Measurements from ENCODE around the gene TAF4B. TPM values are rescaled to one million over a fixed set of nuclear protein-coding genes. Genes with fewer than 3 reads are reported as not detected.
"Not testable (repeated sequence)": the region's sequence is repeated elsewhere in the genome, so short reads cannot be mapped to it uniquely, and the experiment has no call there.

TAF4B gene
- total RNA-seq, 1 donor from 2014 or later, result 14.9 TPM

GRCh38 chr18:26210147-26210546, 16.1 kb upstream of the TAF4B start:
- DNase-seq (ENCODE audit: low spot score), result no peak
- peaks cover 2% of the 10 kb centered on the region for H3K27me3 Mint-ChIP-seq (ENCODE audit: low read depth)
- no peak overlapping the region for H3K4me3 Mint-ChIP-seq (ENCODE audit: low read depth)
- no peaks in the 10 kb centered on the region for H3K9me3 Mint-ChIP-seq
- intact Hi-C loops (cut with micrococcal nuclease), result no loop called here
- H3K27ac Mint-ChIP-seq, result no peak overlapping the region
- H3K4me1 Mint-ChIP-seq (ENCODE audit: low read depth), result peaks cover 8% of the 10 kb centered on the region
- no peaks in the 10 kb centered on the region for H3K36me3 Mint-ChIP-seq (ENCODE audit: low read depth)

DNA sequence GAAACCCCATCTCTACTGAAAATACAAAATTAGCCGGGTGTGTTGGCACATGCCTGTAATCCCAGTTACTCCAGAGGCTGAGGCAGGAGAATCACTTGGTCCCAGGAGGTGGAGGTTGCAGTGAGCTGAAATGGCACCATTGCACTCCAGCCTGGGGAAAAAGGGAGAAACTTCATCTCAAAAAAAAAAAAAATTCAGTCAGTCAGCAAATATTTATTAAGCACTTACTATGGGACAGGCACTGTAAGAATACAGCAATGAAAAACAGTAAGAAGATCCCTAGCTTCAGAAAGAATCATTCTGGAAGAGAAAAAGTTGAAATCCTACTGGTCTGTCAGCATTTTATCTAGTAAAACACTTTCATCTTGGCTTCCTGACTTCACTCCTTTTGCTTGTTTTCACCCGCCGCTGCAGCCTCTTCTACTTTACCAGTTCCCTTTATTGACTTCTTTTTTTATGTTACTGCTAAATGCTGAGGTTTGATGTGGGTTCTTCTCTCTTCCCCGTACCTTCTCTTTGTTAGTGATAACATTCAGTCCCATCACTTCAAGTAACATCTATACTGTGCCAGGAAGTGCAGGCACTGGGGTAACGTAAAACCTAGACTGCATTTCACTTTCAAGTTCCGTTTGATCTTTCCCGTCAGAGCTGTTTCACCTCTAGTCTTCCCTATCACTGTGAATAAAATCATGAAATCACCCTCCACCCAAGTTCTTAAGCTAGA, 10.8 kb upstream of the TAF4B start:
- Mint-ChIP-seq H3K27me3 (ENCODE audit: low read depth) (no peaks in the 10 kb centered on the region), H3K4me3 (ENCODE audit: low read depth) (peak overlapping the region; percentile 80), H3K36me3 (ENCODE audit: low read depth) (no peaks in the 10 kb centered on the region), H3K4me1 (ENCODE audit: low read depth) (peaks cover 15% of the 10 kb centered on the region), H3K9me3 (no peaks in the 10 kb centered on the region), H3K27ac (peak overlapping the region; percentile 95)
- DNase-seq (ENCODE audit: low spot score), result peak; percentile 44
- intact Hi-C loops (cut with micrococcal nuclease), result loop anchor here (1.0 to 5.0 kb wide), 3 partner anchors 12 to 1543 kb away; partner anchors contain the start of gene SS18

GRCh38 chr18:26225022-26225693, 1.1 kb upstream of the TAF4B start:
- H3K4me3 Mint-ChIP-seq (ENCODE audit: low read depth), result peak overlapping the region; percentile 90
- no peak overlapping the region for H3K27ac Mint-ChIP-seq
- peaks cover 12% of the 10 kb centered on the region for H3K27me3 Mint-ChIP-seq (ENCODE audit: low read depth)
- DNase-seq (ENCODE audit: low spot score), result no peak
- H3K9me3 Mint-ChIP-seq, result no peaks in the 10 kb centered on the region
- intact Hi-C loops (cut with micrococcal nuclease), result loop anchor here (10.0 kb wide), 1 partner anchor 1150 kb away; no protein-coding TSS in a partner anchor
- H3K4me1 Mint-ChIP-seq (ENCODE audit: low read depth), result peaks cover 19% of the 10 kb centered on the region
- no peaks in the 10 kb centered on the region for H3K36me3 Mint-ChIP-seq (ENCODE audit: low read depth)

GRCh38 chr18:26225915-26226228, 373 bp upstream of the TAF4B start:
- Mint-ChIP-seq H3K27ac (peak overlapping the region; percentile 95), H3K27me3 (ENCODE audit: low read depth) (peaks cover 10% of the 10 kb centered on the region), H3K4me3 (ENCODE audit: low read depth) (peak overlapping the region; percentile 90), H3K4me1 (ENCODE audit: low read depth) (peaks cover 25% of the 10 kb centered on the region), H3K36me3 (ENCODE audit: low read depth) (peaks cover 5% of the 10 kb centered on the region), H3K9me3 (no peaks in the 10 kb centered on the region)
- intact Hi-C loops (cut with micrococcal nuclease), result loop anchor here (10.0 kb wide), 1 partner anchor 1149 kb away; no protein-coding TSS in a partner anchor
- no peak for DNase-seq (ENCODE audit: low spot score)

- intact Hi-C loops (cut with micrococcal nuclease), result loop anchor here (1.0 to 10.0 kb wide), 2 partner anchors 12 to 1148 kb away; no protein-coding TSS in a partner anchor
- peaks cover 12% of the 10 kb centered on the region for H3K36me3 Mint-ChIP-seq (ENCODE audit: low read depth)
- H3K4me3 Mint-ChIP-seq (ENCODE audit: low read depth), result peak overlapping the region; percentile 94
- no peak for DNase-seq (ENCODE audit: low spot score)
- H3K27me3 Mint-ChIP-seq (ENCODE audit: low read depth), result peaks cover 3% of the 10 kb centered on the region
- no peaks in the 10 kb centered on the region for H3K9me3 Mint-ChIP-seq
- peaks cover 25% of the 10 kb centered on the region for H3K4me1 Mint-ChIP-seq (ENCODE audit: low read depth)
- peak overlapping the region; percentile 90 for H3K27ac Mint-ChIP-seq
Observed at GRCh38 chr18:26227051-26227670, 916 bp downstream of the TAF4B start.

DNA sequence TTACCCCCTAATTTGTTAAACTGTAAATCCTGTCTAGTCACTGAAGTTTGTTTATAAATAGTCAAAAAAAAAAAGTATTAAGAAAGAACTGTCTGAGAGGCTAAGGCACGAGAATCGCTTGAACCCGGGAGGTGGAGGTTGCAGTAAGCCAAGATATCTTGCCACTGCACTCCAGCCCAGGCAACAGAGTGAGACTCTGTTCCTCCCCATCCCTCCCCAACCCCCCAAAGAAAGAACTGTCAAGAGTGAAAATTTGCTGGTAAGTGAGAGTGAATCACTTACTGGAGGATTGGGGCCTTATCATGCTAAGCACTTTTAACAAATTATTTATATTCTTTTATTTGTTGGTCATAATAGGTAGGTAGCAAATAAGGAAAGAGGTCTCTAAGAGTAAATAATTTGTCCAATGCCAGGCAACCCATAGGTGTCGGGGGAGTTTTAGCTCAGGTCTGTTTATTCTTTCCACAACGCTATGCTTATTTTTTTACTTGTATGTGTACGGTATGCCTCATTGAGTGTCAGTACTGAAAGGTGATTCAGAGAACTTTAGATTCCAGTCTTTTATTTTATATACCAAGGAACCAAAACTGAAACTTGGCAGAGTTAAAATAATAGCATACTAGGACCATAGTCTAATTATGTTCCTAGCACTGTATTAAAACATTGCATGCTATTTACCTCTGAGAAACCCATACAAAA, 2.5 kb downstream of the TAF4B start:
- Mint-ChIP-seq H3K27ac (no peak overlapping the region), H3K9me3 (no peaks in the 10 kb centered on the region), H3K36me3 (ENCODE audit: low read depth) (peaks cover 14% of the 10 kb centered on the region), H3K4me3 (ENCODE audit: low read depth) (peak overlapping the region; percentile 94), H3K27me3 (ENCODE audit: low read depth) (peaks cover 3% of the 10 kb centered on the region), H3K4me1 (ENCODE audit: low read depth) (peaks cover 32% of the 10 kb centered on the region)
- DNase-seq (ENCODE audit: low spot score), result no peak
- intact Hi-C loops (cut with micrococcal nuclease), result loop anchor here (10.0 kb wide), 1 partner anchor 1146 kb away; no protein-coding TSS in a partner anchor

- intact Hi-C loops (cut with micrococcal nuclease), result no loop called here
- no peak overlapping the region for H3K27ac Mint-ChIP-seq
- no peak for DNase-seq (ENCODE audit: low spot score)
- H3K4me1 Mint-ChIP-seq (ENCODE audit: low read depth), result peaks cover 34% of the 10 kb centered on the region
- H3K36me3 Mint-ChIP-seq (ENCODE audit: low read depth), result peaks cover 14% of the 10 kb centered on the region
- H3K9me3 Mint-ChIP-seq, result no peaks in the 10 kb centered on the region
- H3K27me3 Mint-ChIP-seq (ENCODE audit: low read depth), result no peaks in the 10 kb centered on the region
- H3K4me3 Mint-ChIP-seq (ENCODE audit: low read depth), result no peak overlapping the region
Observed at GRCh38 chr18:26230497-26230896, 4.3 kb downstream of the TAF4B start.

DNA sequence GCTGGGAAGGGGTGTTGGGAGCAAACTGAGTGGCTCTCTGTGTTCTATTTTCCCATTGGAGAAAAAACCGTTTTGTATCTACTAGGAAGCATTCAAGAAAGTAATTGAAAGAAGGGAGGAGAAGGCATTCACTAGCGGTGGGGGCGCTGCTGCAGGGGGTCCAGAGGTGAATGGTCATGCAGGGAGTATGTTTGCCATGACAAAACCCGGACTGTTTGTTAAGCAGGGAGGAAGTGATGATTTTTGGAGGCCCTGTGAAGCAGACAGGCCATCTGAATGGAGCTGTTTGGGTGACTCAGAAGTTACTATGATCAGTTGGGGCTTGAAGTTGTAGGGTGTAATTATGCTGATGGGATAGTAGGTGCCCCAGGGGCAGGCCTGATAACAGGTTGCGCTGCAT, 7.0 kb downstream of the TAF4B start:
- Mint-ChIP-seq H3K27ac (no peak overlapping the region), H3K4me1 (ENCODE audit: low read depth) (peaks cover 24% of the 10 kb centered on the region), H3K9me3 (no peaks in the 10 kb centered on the region), H3K36me3 (ENCODE audit: low read depth) (peaks cover 22% of the 10 kb centered on the region), H3K4me3 (ENCODE audit: low read depth) (no peak overlapping the region), H3K27me3 (ENCODE audit: low read depth) (no peaks in the 10 kb centered on the region)
- no peak for DNase-seq (ENCODE audit: low spot score)
- intact Hi-C loops (cut with micrococcal nuclease), result no loop called here

DNA sequence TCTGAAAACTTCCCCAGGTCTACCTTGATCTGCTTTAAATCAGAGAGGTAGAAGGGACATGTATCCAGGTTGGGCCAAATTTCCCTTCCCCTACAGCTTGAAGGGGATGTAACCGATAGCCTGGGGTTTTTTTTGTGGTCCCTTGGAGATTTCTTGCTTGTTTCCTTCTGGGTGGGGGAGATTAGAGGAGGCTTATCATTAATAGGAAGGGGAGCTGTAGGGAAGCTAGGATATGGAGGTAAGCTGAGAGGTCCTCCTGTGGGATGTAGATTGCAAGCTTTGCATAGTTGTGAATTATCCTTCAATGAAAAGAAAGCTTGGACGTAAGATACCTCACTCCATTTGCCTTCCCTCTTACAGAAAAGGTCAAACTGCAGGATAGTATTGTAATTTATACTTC, 11.1 kb downstream of the TAF4B start:
- H3K27me3 Mint-ChIP-seq (ENCODE audit: low read depth); DNase-seq (ENCODE audit: low spot score); H3K4me3 Mint-ChIP-seq (ENCODE audit: low read depth); H3K27ac Mint-ChIP-seq; intact Hi-C loops (cut with micrococcal nuclease): not testable (repeated sequence)
- peaks cover 25% of the 10 kb centered on the region for H3K36me3 Mint-ChIP-seq (ENCODE audit: low read depth)
- H3K9me3 Mint-ChIP-seq, result peaks cover 15% of the 10 kb centered on the region
- H3K4me1 Mint-ChIP-seq (ENCODE audit: low read depth), result peaks cover 12% of the 10 kb centered on the region

DNA sequence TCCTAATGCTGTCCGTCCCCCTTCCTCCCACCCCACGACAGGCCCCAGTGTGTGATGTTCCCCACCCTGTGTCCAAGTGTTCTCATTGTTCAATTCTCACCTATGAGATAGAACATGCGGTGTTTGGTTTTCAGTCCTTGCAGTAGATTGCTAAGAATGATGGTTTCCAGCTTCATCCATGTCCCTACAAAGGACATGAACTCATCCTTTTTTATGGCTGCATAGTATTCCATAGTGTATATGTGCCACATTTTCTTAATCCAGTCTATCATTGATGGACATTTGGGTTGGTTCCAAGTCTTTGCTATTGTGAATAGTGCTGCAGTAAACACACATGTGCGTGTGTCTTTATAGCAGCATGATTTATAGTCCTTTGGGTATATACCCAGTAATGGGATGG, 12.5 kb downstream of the TAF4B start:
- H3K27me3 Mint-ChIP-seq (ENCODE audit: low read depth); H3K4me3 Mint-ChIP-seq (ENCODE audit: low read depth); intact Hi-C loops (cut with micrococcal nuclease); H3K4me1 Mint-ChIP-seq (ENCODE audit: low read depth); H3K27ac Mint-ChIP-seq; DNase-seq (ENCODE audit: low spot score): not testable (repeated sequence)
- peaks cover 36% of the 10 kb centered on the region for H3K36me3 Mint-ChIP-seq (ENCODE audit: low read depth)
- peaks cover 29% of the 10 kb centered on the region for H3K9me3 Mint-ChIP-seq

DNA sequence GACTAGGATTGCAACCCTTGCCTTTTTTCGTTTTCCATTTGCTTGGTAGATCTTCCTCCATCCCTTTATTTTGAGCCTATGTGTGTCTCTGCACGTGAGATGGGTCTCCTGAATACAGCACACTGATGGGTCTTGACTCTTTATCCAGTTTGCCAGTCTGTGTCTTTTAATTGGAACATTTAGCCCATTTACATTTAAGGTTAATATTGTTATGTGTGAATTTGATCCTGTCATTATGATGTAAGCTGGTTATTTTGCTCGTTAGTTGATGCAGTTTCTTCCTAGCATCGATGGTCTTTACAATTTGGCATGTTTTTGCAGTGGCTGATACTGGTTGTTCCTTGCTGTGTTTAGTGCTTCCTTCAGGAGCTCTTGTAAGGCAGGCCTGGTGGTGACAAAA, 16.1 kb downstream of the TAF4B start:
- H3K27me3 Mint-ChIP-seq (ENCODE audit: low read depth); intact Hi-C loops (cut with micrococcal nuclease); H3K27ac Mint-ChIP-seq; H3K4me1 Mint-ChIP-seq (ENCODE audit: low read depth); DNase-seq (ENCODE audit: low spot score); H3K4me3 Mint-ChIP-seq (ENCODE audit: low read depth): not testable (repeated sequence)
- Mint-ChIP-seq H3K36me3 (ENCODE audit: low read depth) (peaks cover 42% of the 10 kb centered on the region), H3K9me3 (peaks cover 44% of the 10 kb centered on the region)

GRCh38 chr18:26245434-26245833, 19.2 kb downstream of the TAF4B start:
- H3K4me1 Mint-ChIP-seq (ENCODE audit: low read depth); H3K27ac Mint-ChIP-seq; H3K4me3 Mint-ChIP-seq (ENCODE audit: low read depth); H3K27me3 Mint-ChIP-seq (ENCODE audit: low read depth); intact Hi-C loops (cut with micrococcal nuclease); DNase-seq (ENCODE audit: low spot score): not testable (repeated sequence)
- Mint-ChIP-seq H3K9me3 (peaks cover 44% of the 10 kb centered on the region), H3K36me3 (ENCODE audit: low read depth) (peaks cover 39% of the 10 kb centered on the region)

Measured in activated T-helper 2 cell treated with anti-CD3 and anti-CD28 coated beads, Interferon-gamma antibody, Interleukin-2, Interleukin-4, amounts not matched to agents 10 μg/mL and 5 μg/mL and 100 μg/mL, durations not matched to agents 14 hours and 24 hours and 36 hours (primary cell).